Measurements from ENCODE around the gene COX8A.
"Not testable (repeated sequence)": the region's sequence is repeated elsewhere in the genome, so short reads cannot be mapped to it uniquely, and the experiment has no call there.

Gene COX8A

GRCh38 chr11:63970902-63971301 is 3.5 kb upstream of the COX8A start:
- DNase-seq = no peak

DNA sequence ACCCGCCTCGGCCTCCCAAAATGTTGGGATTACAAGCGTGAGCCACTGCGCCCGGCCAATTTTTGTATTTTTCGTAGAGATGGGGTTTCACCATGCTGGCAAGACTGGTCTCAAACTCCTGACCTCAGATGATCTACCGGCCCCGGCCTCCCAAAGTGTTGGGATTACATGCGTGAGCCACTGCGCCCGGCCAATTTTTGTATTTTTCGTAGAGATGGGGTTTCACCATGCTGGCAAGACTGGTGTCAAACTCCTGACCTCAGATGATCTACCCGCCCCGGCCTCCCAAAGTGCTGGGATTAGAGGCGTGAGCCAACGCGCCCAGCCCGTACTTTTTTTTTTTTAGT is 535 bp upstream of the COX8A start:
- not testable (repeated sequence) for DNase-seq

GRCh38 chr11:63978551-63979239 is 4.3 kb downstream of the COX8A start:
- DNase-seq = no peak

GRCh38 chr11:63979426-63979825 is 5.0 kb downstream of the COX8A start:
- DNase-seq = no peak

DNA sequence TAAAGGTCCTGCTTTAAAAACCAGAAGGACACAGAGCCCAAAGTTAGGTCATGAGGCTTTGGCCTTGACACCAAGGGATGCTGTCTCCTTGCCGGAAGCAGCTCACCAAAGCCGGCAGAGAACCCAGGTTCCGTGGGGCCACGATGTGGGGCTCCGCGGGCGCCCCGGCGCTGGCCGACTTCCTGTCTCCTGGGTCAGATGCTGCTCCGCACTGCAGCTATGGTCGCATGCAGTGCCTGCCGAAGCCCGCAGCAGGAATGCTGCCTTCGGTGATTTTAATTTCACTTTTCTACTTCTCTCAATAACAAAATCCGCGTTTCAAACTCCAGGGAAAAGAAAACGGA is 11.4 kb downstream of the COX8A start:
- peak; percentile 17 for DNase-seq

DNA sequence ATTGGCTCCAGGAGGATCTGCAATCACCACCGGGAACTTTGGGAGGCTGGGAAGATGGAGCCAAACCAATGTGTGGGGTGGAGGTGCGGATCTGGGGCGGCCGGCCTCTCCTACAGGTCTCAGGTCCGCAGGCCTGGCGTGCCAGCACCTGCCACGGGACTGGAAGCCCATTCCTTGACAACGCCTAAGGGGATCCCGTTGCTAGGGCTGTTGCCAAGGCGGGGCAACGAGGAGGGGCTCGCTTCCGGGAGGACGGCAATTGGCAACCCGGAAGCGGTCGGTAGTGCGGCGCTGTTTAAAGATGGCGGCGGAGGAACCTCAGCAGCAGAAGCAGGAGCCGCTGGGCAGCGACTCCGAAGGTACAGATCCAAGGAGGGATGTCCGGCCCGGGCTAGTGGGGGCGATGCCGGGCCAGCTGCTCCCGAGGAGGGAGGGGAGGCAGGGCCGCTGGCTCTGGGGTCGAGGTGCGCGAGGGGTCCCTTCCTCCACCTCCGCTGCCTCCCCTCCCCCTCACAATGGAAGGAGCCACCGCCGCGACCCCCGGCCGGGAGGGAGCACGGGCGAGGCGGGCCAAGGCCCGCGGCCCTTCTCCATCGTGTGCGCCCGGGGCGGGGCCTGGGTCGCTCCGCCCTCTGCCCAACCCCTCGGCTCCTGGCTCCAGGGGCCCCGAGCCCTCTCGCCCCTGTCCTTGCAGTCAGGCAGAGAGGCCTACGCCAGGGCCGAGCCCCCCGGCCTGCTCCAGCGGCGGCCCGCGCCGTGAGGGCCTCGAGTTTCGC is 11.9 kb downstream of the COX8A start, which contains the start of gene OTUB1:
TSS of gene OTUB1 (plus strand) at position 283 of the 776 bp plus-strand sequence. CDS start at position 302, 19 bp downstream.
- peak; percentile 88 for DNase-seq

GRCh38 chr11:63986932-63987513 is 12.6 kb downstream of the COX8A start:
- no peak for DNase-seq

DNA sequence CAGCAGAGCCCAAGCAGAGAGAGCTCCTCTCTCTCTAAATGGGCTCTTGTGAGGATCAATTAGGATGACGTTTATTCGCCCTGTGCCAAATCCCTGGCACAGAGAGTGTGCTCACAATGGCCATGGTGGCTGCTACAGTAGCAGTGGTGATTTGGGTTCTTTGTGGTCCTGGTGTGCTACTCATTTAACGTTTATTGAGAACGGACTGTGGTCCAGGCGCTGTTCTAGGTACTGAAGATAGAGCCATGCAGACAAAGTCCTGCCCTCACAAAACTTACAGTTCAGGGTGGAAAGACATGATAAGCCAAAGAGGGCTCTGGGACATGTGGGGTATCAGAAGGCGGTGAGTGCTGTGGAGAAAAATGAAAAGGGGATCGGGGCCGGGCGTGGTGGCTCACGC is 17.1 kb downstream of the COX8A start:
- no peak for DNase-seq

- DNase-seq = no peak
Measured at GRCh38 chr11:63993100-63993499, 18.7 kb downstream of the COX8A start.

DNA sequence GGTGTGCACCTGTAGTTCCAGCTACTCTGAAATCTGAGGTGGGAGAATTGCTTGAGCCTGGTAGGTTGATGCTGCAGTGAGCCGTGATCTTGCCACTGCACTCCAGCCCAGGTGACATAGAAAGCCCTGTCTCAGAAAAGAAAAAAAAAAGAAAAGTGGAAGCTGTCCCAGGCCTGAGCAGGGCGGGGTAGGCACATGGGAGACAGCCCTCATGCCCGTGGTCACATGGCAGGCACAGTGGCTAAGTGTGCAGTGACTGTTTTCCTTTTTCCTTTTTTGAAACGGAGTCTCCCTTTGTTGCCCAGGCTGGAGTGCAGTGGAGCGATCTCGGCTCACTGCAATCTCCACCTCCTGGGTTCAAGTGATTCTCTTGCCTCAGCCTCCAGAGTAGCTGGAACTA is 19.6 kb downstream of the COX8A start:
- DNase-seq = no peak

DNA sequence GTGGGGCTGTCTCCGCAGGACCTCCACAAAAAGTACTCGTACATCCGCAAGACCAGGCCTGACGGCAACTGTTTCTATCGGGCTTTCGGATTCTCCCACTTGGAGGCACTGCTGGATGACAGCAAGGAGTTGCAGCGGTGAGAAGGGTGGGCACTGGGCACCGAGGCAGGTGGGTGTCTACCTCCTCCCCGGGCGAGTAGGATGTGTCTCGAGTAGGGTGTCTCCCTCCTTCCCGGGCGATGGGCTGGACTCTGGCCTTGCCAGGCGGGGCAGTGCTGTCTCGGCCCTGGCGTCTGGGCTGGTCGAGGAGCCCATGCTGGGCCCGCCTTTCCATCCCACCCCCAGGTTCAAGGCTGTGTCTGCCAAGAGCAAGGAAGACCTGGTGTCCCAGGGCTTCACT is 22.1 kb downstream of the COX8A start:
- no peak for DNase-seq

DNA sequence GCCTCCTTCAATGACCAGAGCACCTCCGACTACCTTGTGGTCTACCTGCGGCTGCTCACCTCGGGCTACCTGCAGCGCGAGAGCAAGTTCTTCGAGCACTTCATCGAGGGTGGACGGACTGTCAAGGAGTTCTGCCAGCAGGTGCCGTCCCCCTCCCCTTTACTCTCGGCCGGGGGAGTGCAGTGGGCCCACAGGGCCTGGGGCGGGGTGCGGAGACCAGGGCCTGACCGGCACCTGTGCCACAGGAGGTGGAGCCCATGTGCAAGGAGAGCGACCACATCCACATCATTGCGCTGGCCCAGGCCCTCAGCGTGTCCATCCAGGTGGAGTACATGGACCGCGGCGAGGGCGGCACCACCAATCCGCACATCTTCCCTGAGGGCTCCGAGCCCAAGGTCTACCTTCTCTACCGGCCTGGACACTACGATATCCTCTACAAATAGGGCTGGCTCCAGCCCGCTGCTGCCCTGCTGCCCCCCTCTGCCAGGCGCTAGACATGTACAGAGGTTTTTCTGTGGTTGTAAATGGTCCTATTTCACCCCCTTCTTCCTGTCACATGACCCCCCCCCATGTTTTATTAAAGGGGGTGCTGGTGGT is 22.8 kb downstream of the COX8A start:
- no peak for DNase-seq

- no peak for DNase-seq
Measured at GRCh38 chr11:63997801-63998337, 23.4 kb downstream of the COX8A start.

GRCh38 chr11:63998558-63999348 is 24.3 kb downstream of the COX8A start:
- no peak for DNase-seq

DNA sequence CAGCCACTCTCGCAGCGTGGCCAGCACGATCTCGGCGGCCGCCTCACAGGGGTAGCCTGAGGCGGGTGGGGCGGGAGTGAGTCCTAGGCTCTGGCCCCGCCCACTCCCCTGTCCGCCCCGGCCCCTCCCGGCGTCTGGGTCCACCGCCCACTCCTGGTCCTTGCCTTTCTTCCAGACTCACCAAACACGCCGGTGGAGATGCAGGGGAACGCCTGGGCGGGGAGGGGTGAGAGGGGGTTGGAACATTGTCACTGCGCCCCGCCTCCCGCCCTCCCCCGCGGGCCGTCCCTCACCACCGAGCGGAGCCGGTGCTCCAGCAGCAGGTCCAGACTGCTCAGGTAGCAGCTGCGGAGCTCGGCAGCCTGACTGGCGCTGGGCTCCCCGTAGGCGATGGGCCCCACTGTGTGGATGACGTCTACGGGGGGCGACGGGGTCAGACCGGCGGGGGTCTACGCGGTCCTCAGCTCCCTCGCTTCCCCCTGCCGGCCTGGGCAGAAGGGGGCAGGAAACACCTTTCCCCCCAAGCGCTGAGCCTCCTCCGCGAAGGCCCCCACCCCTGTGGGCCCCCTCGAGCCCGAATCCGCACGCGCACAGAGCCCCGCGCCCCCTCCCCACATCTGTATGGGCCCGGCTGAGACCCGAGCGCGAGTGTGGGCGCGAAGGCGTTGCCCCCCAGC is 25.1 kb downstream of the COX8A start:
- peak; percentile 28 for DNase-seq

GRCh38 chr11:64000026-64000739 is 25.8 kb downstream of the COX8A start:
- peak; percentile 69 for DNase-seq

- no peak for DNase-seq
Measured at GRCh38 chr11:64000740-64001483, 26.5 kb downstream of the COX8A start.

DNA sequence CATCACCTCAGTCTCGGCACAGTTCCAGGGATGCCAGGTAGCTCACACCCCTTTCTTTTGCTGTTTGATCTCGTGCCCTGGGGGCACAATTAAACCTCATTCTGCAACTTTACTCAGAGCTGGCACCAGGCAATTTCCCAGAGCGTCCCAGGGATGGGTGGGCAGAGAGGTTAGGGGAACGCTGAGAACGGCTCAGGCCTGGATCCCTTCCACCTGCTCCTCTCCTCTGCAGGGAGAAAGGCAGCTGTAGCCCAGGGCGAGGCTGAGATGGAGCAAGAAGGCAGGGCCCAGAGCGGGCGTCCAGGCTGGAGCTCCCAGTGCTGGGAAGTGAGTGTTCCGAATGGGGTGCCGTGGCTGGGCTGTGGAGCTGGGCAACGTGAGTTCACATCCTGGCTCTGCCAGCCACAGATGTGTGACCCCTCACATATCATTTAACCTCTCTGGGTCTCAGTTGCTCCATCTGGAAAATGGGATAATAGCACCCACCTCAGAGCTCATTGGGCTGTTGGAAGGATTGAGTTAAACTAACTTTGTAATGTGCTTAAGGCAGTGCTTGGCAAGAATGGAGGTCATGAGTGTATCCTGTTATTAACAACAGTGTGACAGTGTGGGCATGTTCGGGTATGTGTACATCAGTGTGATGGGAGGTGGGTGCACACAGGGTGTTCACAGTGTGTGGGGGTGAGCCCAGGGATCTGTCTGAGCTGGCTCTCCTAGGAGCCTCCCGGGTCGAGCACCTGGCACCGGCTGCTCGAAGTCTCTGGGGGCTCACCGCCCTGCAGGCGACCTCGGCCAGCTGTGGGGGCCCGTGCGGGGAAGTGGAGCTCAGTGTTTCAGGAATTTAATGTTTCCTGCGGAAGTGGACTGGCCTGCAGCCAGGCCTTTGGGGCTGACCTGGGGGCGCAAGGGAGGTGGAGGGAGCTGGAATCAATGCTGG is 27.3 kb downstream of the COX8A start:
- DNase-seq = no peak
